Measurements from ENCODE around the gene IFITM1.

The IFITM1 gene

GRCh38 chr11:278001-278951 is 35.6 kb upstream of the IFITM1 start, which contains the start of gene NLRP6:
TSS of gene NLRP6 (plus strand) at chr11:278407. CDS start at chr11:278570, 163 bp downstream.
- peaks cover 5% of the 10 kb centered on the region for H3K4me1 Mint-ChIP-seq
- no peaks in the 10 kb centered on the region for H3K36me3 Mint-ChIP-seq (ENCODE audit: low read depth)
- H3K9me3 Mint-ChIP-seq: peaks cover 7% of the 10 kb centered on the region
- no peak within 1 kb of the TSS for H3K4me3 Mint-ChIP-seq
- H3K27ac Mint-ChIP-seq: no peak within 1 kb of the TSS
- peaks cover 9% of the 10 kb centered on the region for H3K27me3 Mint-ChIP-seq (ENCODE audit: low read depth)
- TF ChIP-seq CTCF (IDR thresholded peaks at IDR 0.05; ENCODE audit: unreplicated experiment in 3 of 3): no peak

GRCh38 chr11:279040-279965 is 34.5 kb upstream of the IFITM1 start:
- peaks cover 9% of the 10 kb centered on the region for H3K27me3 Mint-ChIP-seq (ENCODE audit: low read depth)
- H3K9me3 Mint-ChIP-seq: peaks cover 7% of the 10 kb centered on the region
- no peak overlapping the region for H3K4me3 Mint-ChIP-seq
- H3K36me3 Mint-ChIP-seq (ENCODE audit: low read depth): no peaks in the 10 kb centered on the region
- H3K27ac Mint-ChIP-seq: no peak overlapping the region
- TF ChIP-seq CTCF (IDR thresholded peaks at IDR 0.05; ENCODE audit: unreplicated experiment in 3 of 3): no peak
- H3K4me1 Mint-ChIP-seq: peaks cover 11% of the 10 kb centered on the region

GRCh38 chr11:279966-280705 is 33.7 kb upstream of the IFITM1 start:
- Mint-ChIP-seq H3K4me3 (no peak overlapping the region), H3K36me3 (ENCODE audit: low read depth) (no peaks in the 10 kb centered on the region), H3K4me1 (peaks cover 11% of the 10 kb centered on the region), H3K9me3 (peaks cover 7% of the 10 kb centered on the region), H3K27ac (no peak overlapping the region), H3K27me3 (ENCODE audit: low read depth) (peaks cover 9% of the 10 kb centered on the region)
- no peak for TF ChIP-seq CTCF (IDR thresholded peaks at IDR 0.05; ENCODE audit: unreplicated experiment in 3 of 3)

- H3K27ac Mint-ChIP-seq: no peak overlapping the region
- H3K4me1 Mint-ChIP-seq: peaks cover 11% of the 10 kb centered on the region
- no peaks in the 10 kb centered on the region for H3K36me3 Mint-ChIP-seq (ENCODE audit: low read depth)
- no peak overlapping the region for H3K4me3 Mint-ChIP-seq
- no peak for TF ChIP-seq CTCF (IDR thresholded peaks at IDR 0.05; ENCODE audit: unreplicated experiment in 3 of 3)
- peaks cover 9% of the 10 kb centered on the region for H3K27me3 Mint-ChIP-seq (ENCODE audit: low read depth)
- H3K9me3 Mint-ChIP-seq: peaks cover 6% of the 10 kb centered on the region
Observed at GRCh38 chr11:280706-281485, 32.9 kb upstream of the IFITM1 start.

Measured in nephron (organoid).